Measurements from ENCODE around the gene ZBTB43. TPM values are rescaled to one million over a fixed set of nuclear protein-coding genes. Genes with fewer than 3 reads are reported as not detected.
A peak's percentile ranks its signal among the peaks of the same experiment; 100 is the strongest.

Gene ZBTB43
- total RNA-seq, 1 donor from 2014 or later = 21.9 TPM

DNA sequence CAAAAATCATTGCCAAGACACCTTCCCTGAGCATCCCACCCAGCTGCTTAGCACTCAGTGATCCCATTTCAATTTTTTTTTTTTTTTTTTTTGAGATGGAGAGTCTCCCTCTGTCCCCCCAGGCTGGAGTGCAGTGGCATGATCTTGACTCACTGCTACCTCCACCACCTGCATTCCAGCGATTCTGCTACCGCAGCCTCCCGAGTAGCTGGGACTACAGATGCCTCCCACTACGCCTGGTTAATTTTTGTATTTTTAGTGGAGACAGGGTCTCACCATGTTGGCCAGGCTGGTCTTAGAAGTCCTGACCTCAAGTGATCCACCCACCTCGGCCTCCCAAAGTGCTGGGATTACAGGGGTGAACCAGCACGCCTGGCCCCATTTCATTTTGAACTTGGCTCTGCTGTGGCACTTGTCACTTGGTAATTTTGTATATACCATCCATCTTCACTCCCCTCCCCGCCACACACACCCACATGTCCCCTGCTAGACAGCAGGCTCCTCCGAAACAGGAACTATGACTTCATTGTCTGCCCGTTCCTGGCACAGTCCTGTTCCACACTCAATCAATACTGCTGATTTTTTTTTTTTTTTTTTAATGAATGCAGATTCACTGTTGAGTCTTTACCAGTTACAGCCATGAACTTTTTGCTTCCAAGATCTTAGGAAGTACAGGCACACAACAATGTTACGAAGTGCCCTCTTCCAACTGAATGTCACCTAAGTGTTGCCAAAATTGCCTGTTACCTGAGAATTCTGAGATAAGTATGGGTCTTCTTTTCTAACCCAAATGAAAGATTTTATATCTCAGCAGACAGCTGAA lies 38.3 kb downstream of the ZBTB43 start:
- H3K4me3 ChIP-seq (ENCODE audit: low read depth, low read length) = no peak overlapping the region
- no peak for FAIRE-seq
- H3K36me3 ChIP-seq (ENCODE audit: control insufficient read depth, insufficient read depth, low read length) = peaks cover 1% of the 10 kb centered on the region
- TF ChIP-seq, protein P1, sequence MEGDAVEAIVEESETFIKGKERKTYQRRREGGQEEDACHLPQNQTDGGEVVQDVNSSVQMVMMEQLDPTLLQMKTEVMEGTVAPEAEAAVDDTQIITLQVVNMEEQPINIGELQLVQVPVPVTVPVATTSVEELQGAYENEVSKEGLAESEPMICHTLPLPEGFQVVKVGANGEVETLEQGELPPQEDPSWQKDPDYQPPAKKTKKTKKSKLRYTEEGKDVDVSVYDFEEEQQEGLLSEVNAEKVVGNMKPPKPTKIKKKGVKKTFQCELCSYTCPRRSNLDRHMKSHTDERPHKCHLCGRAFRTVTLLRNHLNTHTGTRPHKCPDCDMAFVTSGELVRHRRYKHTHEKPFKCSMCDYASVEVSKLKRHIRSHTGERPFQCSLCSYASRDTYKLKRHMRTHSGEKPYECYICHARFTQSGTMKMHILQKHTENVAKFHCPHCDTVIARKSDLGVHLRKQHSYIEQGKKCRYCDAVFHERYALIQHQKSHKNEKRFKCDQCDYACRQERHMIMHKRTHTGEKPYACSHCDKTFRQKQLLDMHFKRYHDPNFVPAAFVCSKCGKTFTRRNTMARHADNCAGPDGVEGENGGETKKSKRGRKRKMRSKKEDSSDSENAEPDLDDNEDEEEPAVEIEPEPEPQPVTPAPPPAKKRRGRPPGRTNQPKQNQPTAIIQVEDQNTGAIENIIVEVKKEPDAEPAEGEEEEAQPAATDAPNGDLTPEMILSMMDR (IDR thresholded peaks at IDR 0.05; ENCODE audit: insufficient read depth, low read length, severe bottlenecking) = no peak
- no peaks in the 10 kb centered on the region for H3K27me3 ChIP-seq (ENCODE audit: control insufficient read depth, insufficient read depth, low read length)
- no peak for DNase-seq (ENCODE audit: low read depth)

DNA sequence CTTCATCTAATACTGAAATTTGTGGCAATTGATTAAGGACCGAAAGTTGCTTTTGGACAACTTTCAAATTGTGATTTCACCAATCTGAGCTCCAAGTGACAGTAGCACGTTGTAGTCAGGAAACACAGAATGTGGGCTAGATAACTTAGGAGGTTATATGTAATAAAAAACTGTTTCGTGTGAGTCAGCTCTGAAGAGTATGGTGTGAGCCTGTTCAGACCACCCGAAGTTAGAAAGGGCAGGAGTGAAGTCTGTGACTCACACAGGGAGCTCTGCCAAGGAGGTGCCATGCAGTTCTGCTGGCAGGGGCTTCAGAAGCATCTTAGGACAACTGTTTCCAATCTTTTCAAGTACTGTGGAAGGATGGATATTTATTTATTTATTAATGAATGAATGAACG lies 39.2 kb downstream of the ZBTB43 start:
- Histone ChIP-seq H3K36me3 (ENCODE audit: control insufficient read depth, insufficient read depth, low read length) (no peaks in the 10 kb centered on the region), H3K4me3 (ENCODE audit: low read depth, low read length) (no peak overlapping the region), H3K27me3 (ENCODE audit: control insufficient read depth, insufficient read depth, low read length) (no peaks in the 10 kb centered on the region)
- TF ChIP-seq, protein P1 (IDR thresholded peaks at IDR 0.05; ENCODE audit: insufficient read depth, low read length, severe bottlenecking) = no peak
- DNase-seq (ENCODE audit: low read depth) (peak; percentile 74), FAIRE-seq (no peak)

DNA sequence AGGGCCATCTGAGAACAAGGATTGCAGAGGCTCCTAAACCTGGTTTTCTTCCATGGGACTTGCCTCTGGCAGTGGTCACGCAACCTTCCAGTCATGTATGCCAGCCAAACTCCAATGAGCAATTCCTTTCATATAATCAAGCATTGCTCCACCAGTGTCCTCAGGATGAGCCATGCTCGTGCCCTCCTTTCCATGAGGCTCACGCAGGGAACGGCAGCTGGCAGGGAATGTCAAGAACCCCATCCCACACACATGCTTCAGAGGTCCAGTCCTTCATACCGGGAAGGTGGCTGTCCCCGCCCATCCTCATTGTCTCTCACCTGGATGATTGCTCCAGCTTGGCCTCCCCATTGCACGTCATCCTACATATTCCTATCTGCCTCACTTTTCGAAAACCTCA lies 42.2 kb downstream of the ZBTB43 start:
- Histone ChIP-seq H3K36me3 (ENCODE audit: control insufficient read depth, insufficient read depth, low read length) (no peaks in the 10 kb centered on the region), H3K27me3 (ENCODE audit: control insufficient read depth, insufficient read depth, low read length) (peaks cover 3% of the 10 kb centered on the region), H3K4me3 (ENCODE audit: low read depth, low read length) (no peak overlapping the region)
- DNase-seq (ENCODE audit: low read depth) (no peak), FAIRE-seq (no peak)
- TF ChIP-seq, protein P1 (IDR thresholded peaks at IDR 0.05; ENCODE audit: insufficient read depth, low read length, severe bottlenecking) = no peak

DNA sequence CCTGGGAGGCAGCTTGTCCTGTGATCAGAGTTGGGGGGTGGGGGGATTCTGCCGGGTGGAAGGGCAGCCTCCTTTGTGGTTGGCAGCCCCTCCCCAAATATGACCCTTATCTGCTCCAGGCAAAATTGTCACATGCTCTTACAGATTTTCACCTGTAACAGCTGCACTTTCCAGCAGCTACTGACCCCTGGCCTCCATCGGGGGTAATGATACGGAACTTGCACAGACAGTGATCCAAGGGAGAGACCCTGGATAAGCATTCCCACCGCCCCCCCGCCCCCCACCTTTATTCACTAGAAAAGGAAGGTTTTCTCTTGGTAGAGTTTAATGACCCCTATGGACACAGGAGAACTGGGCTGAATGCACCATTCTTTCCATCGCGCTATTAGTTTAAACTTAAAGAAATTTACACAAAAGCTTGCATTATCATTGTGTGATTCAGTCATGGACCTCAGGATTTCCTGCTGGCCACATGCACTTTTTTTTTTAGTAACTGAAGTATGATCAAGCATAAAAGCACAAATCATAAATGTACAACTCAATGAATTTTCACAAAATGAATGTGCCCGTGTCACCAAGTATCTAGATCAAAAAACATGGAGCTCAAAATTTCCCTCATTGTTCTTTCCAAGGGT lies 44.9 kb downstream of the ZBTB43 start:
- H3K27me3 ChIP-seq (ENCODE audit: control insufficient read depth, insufficient read depth, low read length) = peaks cover 3% of the 10 kb centered on the region
- DNase-seq (ENCODE audit: low read depth) (no peak), FAIRE-seq (no peak)
- TF ChIP-seq, protein P1 (IDR thresholded peaks at IDR 0.05; ENCODE audit: insufficient read depth, low read length, severe bottlenecking) = no peak
- H3K4me3 ChIP-seq (ENCODE audit: low read depth, low read length) = no peak overlapping the region
- no peaks in the 10 kb centered on the region for H3K36me3 ChIP-seq (ENCODE audit: control insufficient read depth, insufficient read depth, low read length)

DNA sequence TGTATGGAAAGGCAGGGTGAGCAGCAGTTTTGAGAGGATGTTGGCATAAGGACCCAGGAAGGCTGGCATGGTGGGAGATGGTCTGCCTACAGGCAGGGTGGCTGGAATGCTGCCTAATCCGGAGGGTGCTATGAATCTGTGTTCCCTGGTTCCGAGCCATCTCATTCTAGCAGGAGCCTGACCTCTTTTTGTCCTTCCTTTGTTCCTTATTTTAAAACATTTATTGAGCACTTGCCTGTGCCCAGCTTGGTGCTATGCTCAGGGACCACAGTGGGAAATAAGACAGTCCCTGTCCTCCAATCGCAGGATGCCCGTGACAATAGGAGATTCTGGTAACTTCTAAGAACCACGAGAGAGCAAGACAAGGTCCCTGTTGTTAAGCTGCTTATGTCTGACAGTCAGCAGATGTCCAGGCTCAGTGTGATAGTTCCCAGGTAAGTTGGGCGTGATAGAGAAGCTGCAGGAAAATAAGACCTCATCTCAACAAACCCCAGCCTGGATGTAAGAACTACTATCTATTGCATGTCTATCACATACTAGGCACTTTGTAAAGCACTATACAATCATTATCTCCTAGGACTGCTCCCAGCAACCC lies 46.5 kb downstream of the ZBTB43 start:
- TF ChIP-seq, protein P1 (IDR thresholded peaks at IDR 0.05; ENCODE audit: insufficient read depth, low read length, severe bottlenecking) = no peak
- FAIRE-seq (no peak), DNase-seq (ENCODE audit: low read depth) (no peak)
- H3K27me3 ChIP-seq (ENCODE audit: control insufficient read depth, insufficient read depth, low read length) = peaks cover 3% of the 10 kb centered on the region
- no peak overlapping the region for H3K4me3 ChIP-seq (ENCODE audit: low read depth, low read length)
- H3K36me3 ChIP-seq (ENCODE audit: control insufficient read depth, insufficient read depth, low read length) = no peaks in the 10 kb centered on the region
